Measurements from ENCODE around the gene TAS2R41.

DNA sequence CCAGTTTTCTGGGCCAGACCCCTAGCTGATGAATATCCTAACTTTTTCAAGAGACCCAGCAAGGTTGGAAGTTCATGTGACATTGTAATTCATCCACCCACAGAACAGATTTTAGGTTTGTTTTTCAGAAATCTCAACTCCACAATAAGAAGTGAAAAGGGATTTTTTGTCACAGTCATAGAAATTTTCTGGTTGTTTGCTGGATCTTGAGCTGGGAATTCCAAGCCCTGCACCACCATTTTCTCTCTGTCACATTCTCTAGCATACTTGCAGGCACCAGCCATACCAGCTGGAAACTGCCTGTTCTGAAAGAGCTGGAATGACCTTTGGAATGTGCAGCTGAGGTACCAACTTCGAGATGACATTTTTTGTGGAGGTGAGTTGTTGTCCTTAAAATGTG lies 25.9 kb upstream of the TAS2R41 start:
- TF ChIP-seq, protein P1, sequence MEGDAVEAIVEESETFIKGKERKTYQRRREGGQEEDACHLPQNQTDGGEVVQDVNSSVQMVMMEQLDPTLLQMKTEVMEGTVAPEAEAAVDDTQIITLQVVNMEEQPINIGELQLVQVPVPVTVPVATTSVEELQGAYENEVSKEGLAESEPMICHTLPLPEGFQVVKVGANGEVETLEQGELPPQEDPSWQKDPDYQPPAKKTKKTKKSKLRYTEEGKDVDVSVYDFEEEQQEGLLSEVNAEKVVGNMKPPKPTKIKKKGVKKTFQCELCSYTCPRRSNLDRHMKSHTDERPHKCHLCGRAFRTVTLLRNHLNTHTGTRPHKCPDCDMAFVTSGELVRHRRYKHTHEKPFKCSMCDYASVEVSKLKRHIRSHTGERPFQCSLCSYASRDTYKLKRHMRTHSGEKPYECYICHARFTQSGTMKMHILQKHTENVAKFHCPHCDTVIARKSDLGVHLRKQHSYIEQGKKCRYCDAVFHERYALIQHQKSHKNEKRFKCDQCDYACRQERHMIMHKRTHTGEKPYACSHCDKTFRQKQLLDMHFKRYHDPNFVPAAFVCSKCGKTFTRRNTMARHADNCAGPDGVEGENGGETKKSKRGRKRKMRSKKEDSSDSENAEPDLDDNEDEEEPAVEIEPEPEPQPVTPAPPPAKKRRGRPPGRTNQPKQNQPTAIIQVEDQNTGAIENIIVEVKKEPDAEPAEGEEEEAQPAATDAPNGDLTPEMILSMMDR (IDR thresholded peaks at IDR 0.05; ENCODE audit: insufficient read depth, low read length, poor library complexity, severe bottlenecking) = no peak
- TF ChIP-seq EZH2phosphoT487 (conservative IDR thresholded peaks at IDR 0.05; ENCODE audit: low read length) = no peak
